AG09319 (cell line): ENCODE measurements around the gene MASP1.

Source experiments
- DNase-seq: peaks from one replicate; pipeline ENCODE4 v3.0.0-alpha.2; 2010; ENCODE audit warnings: low read depth; ENCODE audit errors: extremely low read depth
- TF ChIP-seq, protein P1 (sequence below): IDR thresholded peaks from 2 replicates; pipeline ENCODE4 v1.5.1; 2011; ENCODE audit warnings: low read depth, mild to moderate bottlenecking, inconsistent platforms, low read length, moderate library complexity

The MASP1 gene

DNA sequence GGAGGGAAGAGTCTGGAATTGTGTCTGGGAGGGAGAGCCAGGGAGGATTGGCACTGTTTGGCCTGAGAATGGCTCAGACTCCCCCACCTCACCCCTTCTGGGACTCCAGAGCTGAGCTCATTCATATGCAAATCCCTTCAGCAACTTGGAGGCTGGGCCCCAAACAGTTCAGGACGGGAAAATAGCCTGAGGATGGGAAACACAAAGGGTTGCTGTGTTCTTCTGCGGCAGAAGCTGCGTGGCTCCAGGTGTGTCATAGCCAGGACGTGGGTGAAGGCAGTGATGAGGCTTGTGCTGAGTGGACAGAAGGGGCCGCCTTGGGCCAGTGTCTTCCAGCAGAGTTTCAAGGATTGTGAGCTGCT, 16.6 kb downstream of the MASP1 start:
- DNase-seq, result no peak
- TF ChIP-seq, protein P1, sequence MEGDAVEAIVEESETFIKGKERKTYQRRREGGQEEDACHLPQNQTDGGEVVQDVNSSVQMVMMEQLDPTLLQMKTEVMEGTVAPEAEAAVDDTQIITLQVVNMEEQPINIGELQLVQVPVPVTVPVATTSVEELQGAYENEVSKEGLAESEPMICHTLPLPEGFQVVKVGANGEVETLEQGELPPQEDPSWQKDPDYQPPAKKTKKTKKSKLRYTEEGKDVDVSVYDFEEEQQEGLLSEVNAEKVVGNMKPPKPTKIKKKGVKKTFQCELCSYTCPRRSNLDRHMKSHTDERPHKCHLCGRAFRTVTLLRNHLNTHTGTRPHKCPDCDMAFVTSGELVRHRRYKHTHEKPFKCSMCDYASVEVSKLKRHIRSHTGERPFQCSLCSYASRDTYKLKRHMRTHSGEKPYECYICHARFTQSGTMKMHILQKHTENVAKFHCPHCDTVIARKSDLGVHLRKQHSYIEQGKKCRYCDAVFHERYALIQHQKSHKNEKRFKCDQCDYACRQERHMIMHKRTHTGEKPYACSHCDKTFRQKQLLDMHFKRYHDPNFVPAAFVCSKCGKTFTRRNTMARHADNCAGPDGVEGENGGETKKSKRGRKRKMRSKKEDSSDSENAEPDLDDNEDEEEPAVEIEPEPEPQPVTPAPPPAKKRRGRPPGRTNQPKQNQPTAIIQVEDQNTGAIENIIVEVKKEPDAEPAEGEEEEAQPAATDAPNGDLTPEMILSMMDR, result no peak

DNA sequence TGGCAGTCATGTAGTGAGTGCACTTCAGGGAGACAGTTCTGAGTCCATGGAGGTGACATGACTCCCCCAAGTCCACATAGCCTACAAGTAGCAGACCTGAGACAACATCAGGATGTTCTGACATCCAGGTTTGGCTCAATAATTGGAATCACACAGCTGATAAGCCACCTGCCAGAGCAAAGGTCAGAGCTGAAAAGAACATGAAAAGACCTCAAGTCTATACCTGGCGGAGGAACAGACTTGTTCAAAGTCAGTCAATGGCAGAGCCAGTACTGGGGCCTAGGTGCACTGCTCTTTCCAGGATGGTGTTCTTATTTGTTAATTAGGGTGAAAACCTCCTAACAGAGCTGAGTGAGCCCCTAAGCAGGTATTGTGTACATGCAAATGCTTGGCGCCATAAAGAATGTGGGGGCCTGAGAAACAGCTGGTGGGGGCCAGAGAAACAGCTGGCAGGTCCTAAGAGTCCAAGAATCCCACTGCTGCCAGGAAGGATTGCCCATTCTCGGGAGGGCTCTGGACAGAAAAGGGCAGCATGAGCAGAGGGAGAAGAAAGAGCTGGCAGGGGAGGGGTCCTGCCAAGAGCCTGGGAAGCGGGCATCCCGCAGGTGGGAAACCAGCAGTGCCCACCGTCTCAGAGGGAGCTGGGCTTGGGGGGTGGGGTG, 17.1 kb downstream of the MASP1 start:
- TF ChIP-seq, protein P1, result no peak
- DNase-seq, result no peak

DNA sequence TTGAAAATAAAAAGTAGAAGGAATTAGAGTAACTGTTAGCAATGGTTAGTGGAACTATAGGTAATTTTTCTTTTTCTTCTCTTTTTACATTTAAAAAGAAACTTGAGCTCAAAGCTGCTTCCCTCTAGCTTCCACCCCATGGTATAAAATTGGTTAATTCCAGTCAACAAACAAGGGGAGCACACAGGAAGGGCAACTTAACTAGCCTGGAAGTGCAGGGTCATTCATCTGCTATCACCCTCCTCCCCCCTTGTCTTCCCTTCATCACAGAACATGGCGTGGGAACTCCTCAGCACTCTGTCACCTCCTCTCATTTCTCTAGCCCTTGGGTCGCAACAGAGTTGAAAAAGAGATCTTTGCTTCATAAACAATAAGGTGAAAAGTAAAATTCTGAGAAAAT, 20.0 kb downstream of the MASP1 start:
- TF ChIP-seq, protein P1, result no peak
- DNase-seq, result no peak

DNA sequence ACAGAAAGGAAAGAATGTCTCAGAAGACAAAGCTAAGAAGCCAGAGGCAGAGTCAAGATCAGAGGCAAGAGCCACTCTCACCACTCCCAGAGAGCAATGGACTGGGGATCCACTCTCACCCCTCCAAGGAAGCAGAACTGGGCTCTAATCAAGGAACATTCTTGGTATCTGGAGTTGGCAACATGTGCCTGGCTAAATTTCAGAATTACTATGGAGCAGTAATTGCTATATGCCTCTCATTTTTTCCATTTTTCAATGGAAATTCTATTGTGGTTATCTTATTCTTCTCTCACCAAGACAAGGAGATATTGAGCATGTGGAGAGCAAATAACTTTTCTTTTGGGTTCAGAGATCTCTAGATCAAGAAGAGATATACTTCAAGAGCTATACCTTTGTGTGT, 22.1 kb downstream of the MASP1 start:
- no peak for DNase-seq
- TF ChIP-seq, protein P1, result no peak

DNA sequence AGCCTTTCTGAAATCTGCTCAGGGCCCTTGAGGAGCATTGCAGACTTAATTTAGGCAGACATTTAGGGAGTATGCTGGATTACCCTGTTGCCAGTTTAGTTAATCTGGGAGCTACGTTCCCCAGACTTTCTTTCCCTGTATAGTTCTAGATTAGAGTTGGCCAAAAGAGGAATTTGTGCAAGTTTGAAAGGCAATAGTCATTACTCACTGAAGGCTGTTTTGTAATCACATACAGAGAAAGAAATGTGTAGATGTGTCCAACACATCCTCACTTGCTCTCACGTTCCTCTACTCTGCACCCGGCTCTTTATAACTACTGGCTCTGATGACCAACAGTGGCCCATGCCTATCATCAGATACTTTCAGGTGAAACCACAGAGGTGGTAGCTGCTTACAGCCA, 24.2 kb downstream of the MASP1 start:
- no peak for DNase-seq
- TF ChIP-seq, protein P1, result no peak

DNA sequence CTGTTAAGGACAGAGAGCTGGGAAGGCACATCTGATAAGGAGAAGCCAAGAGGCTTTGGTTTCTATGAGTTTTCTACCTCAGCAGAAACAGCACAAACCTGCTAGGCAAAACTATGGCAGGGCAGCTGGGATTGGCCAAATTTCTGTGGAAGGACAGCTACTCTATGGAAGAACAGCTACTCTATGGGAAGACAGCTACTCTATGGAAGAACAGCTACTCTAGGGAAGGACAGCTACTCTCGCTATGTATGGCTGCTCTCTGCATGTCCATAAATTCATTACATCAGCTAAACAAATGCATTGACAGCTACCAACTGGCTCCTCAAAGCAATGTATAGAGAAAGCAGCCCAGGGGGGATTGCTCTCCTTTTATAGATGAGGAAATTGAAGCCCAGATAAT, 24.8 kb downstream of the MASP1 start:
- DNase-seq, result no peak
- TF ChIP-seq, protein P1, result no peak

DNA sequence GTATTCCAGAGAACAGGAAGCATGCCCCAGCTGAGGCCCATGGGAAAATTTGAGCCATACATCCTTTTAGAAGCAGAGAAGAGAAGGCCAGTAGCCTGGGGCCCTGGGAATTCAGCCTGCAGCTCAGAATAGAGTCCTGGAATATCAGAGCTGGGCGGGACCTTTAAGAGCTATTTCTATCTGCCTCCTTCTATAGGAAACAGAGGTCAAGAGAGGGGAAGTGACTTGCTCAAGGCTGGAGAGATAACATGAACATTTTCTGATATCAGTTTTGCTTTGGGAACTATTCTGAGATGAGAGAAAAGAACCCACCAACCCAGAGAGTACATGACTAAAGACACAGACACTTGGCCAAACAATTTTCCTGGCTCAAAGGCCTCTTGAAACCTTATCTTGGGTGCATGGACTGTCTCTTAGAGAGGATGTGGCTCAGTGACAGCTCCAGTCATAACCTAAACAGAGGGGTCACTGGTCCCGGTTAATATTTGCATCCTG, 26.0 kb downstream of the MASP1 start:
- TF ChIP-seq, protein P1, result no peak
- no peak for DNase-seq
